ENCODE measurements around the gene FOLR3. TPM values are rescaled to one million over a fixed set of nuclear protein-coding genes. Genes with fewer than 3 reads are reported as not detected.
"Not testable (repeated sequence)": the region's sequence is repeated elsewhere in the genome, so short reads cannot be mapped to it uniquely, and the experiment has no call there.

Gene FOLR3
- total RNA-seq, 2 experiments from 2014 or later: not detected

DNA sequence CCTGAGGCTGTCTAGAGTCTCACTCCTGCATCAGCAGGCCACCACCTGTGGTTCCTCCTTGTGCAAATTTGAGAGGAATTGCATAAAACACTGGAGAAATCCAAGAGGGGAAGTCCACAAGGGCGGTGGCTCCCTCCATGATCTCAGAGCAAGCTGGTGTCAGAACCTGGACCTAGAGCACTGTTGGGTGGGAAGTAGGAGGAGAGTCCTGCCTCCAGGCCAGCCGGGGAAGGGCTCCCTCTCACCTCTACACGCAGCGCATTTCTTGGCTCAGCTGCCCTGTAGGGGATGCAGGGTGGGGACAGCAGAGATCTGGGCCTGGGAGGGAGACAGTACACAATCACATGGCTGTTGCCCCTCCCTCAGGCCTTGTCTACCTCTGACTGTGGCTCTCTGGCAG, 36.5 kb downstream of the FOLR3 start:
- intact Hi-C loops (cut with micrococcal nuclease); H3K9me3 Mint-ChIP-seq; H3K27me3 Mint-ChIP-seq (ENCODE audit: low read depth); H3K4me3 Mint-ChIP-seq; DNase-seq; H3K4me1 Mint-ChIP-seq (ENCODE audit: low read depth); H3K36me3 Mint-ChIP-seq (ENCODE audit: low read depth); CTCF ChIA-PET; H3K27ac Mint-ChIP-seq: not testable (repeated sequence)

DNA sequence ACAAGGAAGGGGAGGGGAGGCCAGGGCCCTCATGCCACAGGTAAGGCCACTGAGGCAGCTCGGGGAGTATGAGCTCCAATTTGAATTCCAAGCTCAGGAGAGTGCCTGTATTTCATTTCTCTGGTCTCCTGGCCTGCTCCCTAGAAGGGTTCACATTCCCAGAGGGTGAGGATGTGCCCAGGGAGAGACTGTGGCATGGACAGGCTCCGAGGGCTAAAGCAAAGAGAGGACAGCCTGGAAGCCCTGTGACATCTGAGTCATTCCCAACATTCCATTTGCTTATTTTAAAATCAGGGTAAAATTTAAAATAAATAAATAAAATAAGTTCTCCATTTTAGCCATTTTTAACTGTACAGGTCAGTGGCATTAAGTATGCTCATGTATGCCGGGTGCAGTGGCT, 37.8 kb downstream of the FOLR3 start:
- no peaks in the 10 kb centered on the region for H3K4me1 Mint-ChIP-seq (ENCODE audit: low read depth)
- H3K27me3 Mint-ChIP-seq (ENCODE audit: low read depth): no peaks in the 10 kb centered on the region
- no peak overlapping the region for H3K4me3 Mint-ChIP-seq
- no peak for DNase-seq
- intact Hi-C loops (cut with micrococcal nuclease): no loop called here
- CTCF ChIA-PET: interaction anchor here (0.6 kb wide), 1 partner anchor 185 kb away, joined by 4 read pairs; no protein-coding TSS in a partner anchor
- no peaks in the 10 kb centered on the region for H3K36me3 Mint-ChIP-seq (ENCODE audit: low read depth)
- no peak overlapping the region for H3K27ac Mint-ChIP-seq
- H3K9me3 Mint-ChIP-seq: no peaks in the 10 kb centered on the region

DNA sequence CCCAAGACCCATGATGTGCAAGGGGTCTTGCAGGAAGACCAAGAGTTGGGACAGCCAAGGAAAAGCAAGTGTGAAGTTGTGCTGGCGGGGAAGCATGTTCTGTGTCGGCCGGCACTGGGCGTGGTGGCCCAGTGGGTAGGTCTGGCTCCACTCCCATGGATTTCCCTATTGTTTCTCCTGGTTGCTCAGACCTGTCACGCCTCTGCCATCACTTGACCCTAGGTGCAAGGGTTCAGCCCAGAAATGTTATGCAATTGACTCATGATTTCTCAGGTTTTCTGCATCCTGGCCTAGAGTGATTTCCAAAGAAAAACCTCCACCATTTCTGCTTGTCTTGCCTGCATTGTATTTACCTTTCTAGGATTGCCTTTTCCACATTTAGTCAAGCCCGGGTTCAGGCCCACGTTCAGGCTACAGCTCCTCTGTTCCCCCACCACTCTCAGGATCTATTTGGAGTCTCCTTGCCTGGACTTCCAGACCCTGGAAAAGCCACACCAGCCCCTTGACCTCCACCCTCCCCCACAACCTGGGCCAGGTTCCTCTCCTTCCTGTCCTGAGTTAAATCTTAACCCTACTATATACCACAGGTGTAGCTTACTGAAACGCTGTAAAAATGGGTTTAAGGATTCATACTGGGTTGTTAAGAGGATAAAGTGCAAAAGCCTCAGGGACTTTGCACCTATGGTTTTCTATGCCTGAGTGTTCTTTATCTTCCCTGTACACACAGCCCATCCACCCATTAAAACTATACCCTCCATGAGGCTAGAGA, 39.0 kb downstream of the FOLR3 start:
- Mint-ChIP-seq H3K36me3 (ENCODE audit: low read depth) (no peaks in the 10 kb centered on the region), H3K4me3 (no peak overlapping the region), H3K9me3 (no peaks in the 10 kb centered on the region), H3K27me3 (ENCODE audit: low read depth) (no peaks in the 10 kb centered on the region), H3K4me1 (ENCODE audit: low read depth) (no peaks in the 10 kb centered on the region), H3K27ac (no peak overlapping the region)
- intact Hi-C loops (cut with micrococcal nuclease): no loop called here
- DNase-seq: no peak
- CTCF ChIA-PET: interaction anchor here (0.5 to 1.5 kb wide), 4 partner anchors 9 to 893 kb away, joined by 3 to 6 read pairs (median 4); no protein-coding TSS in a partner anchor

DNA sequence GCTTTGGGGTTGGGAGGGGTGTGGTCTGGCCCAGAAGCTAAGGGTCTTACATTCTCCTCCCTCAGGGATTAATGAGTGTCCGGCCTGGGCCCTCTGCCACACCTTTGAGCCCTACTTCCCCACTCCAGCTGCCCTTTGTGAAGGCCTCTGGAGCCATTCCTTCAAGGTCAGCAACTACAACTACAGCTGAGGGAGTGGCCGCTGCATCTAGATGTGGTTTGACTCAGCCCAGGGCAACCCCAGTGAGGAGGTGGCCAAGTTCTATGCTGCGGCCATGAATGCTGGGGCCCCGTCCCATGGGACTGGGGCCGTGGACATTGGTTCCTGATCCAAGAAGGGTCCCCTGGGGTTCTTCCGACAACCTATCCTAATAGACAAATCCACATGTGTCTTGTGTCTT, 42.1 kb downstream of the FOLR3 start:
- no peaks in the 10 kb centered on the region for H3K27me3 Mint-ChIP-seq (ENCODE audit: low read depth)
- intact Hi-C loops (cut with micrococcal nuclease): no loop called here
- CTCF ChIA-PET: no interaction called here
- H3K36me3 Mint-ChIP-seq (ENCODE audit: low read depth): no peaks in the 10 kb centered on the region
- H3K4me1 Mint-ChIP-seq (ENCODE audit: low read depth): peaks cover 7% of the 10 kb centered on the region
- no peaks in the 10 kb centered on the region for H3K9me3 Mint-ChIP-seq
- DNase-seq: no peak
- no peak overlapping the region for H3K27ac Mint-ChIP-seq
- H3K4me3 Mint-ChIP-seq: no peak overlapping the region

DNA sequence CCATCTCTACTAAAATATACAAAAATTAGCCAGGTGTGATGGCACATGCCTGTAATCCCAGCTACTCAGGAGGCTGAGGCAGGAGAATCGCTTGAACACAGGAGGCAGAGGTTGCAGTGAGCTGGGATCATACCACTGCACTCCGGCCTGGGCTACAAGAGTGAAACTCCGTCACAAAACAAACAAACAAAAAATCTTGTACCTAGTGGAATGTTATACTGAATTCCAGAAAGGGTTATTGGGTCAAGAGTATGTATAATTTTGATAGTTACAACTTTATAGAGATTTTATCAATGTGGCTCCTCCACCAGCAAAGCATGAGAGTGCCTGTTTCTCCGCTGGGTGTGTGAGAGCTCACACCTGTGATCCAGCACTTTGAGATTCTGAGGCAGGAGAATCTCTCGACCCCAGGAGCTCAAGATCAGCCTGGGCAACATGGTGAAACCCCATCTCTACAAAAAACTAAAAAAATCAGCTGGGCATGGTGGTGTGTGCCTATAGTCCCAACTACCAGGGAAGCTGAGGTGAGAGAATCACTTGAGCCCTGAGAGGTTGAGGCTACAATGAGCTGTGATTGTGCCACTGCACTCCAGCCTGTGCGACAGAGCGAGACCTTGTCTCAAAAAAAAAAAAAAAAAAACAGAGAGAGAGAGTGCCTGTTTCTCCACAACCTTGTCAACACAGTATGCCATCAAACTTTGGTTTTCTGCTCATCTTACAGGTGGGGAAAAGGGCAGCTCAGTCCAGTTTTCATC, 43.7 kb downstream of the FOLR3 start:
- DNase-seq: no peak
- Mint-ChIP-seq H3K4me1 (ENCODE audit: low read depth) (peaks cover 7% of the 10 kb centered on the region), H3K4me3 (no peak overlapping the region), H3K9me3 (no peaks in the 10 kb centered on the region), H3K36me3 (ENCODE audit: low read depth) (no peaks in the 10 kb centered on the region), H3K27me3 (ENCODE audit: low read depth) (no peaks in the 10 kb centered on the region), H3K27ac (no peak overlapping the region)
- CTCF ChIA-PET: interaction anchor here (0.6 kb wide), 1 partner anchor 35 kb away, joined by 4 read pairs; no protein-coding TSS in a partner anchor
- intact Hi-C loops (cut with micrococcal nuclease): no loop called here

DNA sequence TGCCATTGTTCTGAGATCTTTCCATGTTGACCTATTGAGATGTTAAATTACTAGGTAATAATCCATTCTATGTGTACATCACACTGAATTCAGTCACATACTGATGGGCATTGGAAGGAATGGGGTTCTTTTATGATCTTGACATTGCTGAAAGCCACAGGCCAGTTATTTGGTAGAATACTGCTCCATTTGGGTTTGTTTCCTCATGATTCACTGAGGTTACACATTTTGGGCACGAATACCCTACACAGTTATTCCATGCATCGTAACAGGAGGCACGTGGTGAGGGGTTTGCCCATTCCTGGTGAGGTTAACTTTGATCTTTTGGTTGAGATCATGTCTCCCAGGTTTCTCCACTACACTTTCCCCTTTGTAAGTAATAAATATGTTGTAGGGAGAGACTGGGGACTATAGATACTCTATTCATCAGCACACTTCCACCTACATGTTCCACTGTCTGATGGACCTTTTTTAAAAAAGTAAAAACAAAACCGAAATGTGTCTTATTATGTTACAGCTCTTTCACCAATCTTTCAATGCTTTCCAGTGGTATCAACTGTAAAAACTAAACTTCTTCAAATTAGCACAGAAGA, 44.4 kb downstream of the FOLR3 start:
- no peaks in the 10 kb centered on the region for H3K36me3 Mint-ChIP-seq (ENCODE audit: low read depth)
- H3K27me3 Mint-ChIP-seq (ENCODE audit: low read depth): no peaks in the 10 kb centered on the region
- no peak for DNase-seq
- intact Hi-C loops (cut with micrococcal nuclease): no loop called here
- H3K9me3 Mint-ChIP-seq: no peaks in the 10 kb centered on the region
- H3K27ac Mint-ChIP-seq: no peak overlapping the region
- CTCF ChIA-PET: no interaction called here
- no peak overlapping the region for H3K4me3 Mint-ChIP-seq
- peaks cover 7% of the 10 kb centered on the region for H3K4me1 Mint-ChIP-seq (ENCODE audit: low read depth)

DNA sequence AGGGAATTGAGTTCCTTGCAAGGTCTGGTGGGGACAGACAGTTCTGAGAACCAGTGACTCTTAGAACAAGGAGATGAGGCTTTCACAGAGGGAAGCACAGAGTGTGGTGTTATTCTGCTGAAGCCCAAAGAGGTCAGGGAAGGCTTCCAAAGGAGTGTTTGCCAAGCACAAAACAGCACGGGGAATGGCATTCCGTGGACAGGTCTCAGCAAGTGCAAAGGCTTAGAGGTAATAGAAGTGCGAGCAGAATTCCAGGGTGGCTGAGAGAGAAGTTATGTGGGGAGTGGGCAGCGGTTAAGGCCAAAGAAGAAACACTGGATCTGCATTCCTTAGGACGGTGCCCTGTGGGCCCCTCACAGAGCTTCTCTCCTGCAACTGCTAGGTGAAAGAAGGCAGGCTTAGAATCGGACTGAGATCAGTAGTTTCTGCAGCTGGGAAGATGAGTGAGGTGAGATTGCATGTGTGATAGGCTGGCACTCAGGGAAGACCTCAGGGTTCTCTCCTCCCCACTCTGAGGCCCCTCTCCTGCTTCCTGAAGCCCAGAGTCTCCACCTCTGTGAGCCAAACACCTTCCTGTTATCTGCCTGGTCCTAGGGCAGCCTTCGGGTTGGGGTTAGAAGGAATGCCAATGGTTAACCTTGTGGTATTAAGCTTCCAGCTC, 45.5 kb downstream of the FOLR3 start:
- intact Hi-C loops (cut with micrococcal nuclease): loop anchor here (1.0 kb wide), 1 partner anchor 38 kb away; no protein-coding TSS in a partner anchor
- H3K27me3 Mint-ChIP-seq (ENCODE audit: low read depth); H3K4me1 Mint-ChIP-seq (ENCODE audit: low read depth); H3K27ac Mint-ChIP-seq; H3K4me3 Mint-ChIP-seq; H3K36me3 Mint-ChIP-seq (ENCODE audit: low read depth); DNase-seq; H3K9me3 Mint-ChIP-seq: not testable (repeated sequence)
- CTCF ChIA-PET: interaction anchor here (1.1 kb wide), 1 partner anchor 37 kb away, joined by 3 read pairs; no protein-coding TSS in a partner anchor

DNA sequence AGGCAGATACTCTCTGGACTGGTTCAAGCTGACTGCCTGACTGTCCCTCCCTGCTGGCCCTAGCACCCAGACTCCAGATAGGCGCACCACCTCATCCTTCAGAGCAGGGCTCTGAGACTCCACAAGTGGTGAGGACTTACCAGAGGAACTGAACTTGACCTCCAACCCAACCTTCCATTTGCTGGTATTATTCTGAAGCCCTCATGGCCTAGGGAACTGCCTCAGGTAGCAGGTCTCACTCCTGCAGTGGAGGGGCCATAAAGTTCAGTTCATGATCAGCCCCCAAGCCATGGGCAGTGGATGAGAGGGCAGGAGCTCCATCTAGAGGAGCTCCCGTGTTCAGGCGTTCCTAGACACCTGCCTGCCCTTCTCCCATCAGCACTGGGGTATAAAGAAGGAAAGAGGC, 46.0 kb downstream of the FOLR3 start:
- intact Hi-C loops (cut with micrococcal nuclease): loop anchor here (1.0 kb wide), 1 partner anchor 38 kb away; no protein-coding TSS in a partner anchor
- DNase-seq: peak; percentile 11
- H3K27ac Mint-ChIP-seq; H3K4me1 Mint-ChIP-seq (ENCODE audit: low read depth); H3K27me3 Mint-ChIP-seq (ENCODE audit: low read depth); H3K9me3 Mint-ChIP-seq; H3K4me3 Mint-ChIP-seq; H3K36me3 Mint-ChIP-seq (ENCODE audit: low read depth): not testable (repeated sequence)
- CTCF ChIA-PET: interaction anchor here (1.1 kb wide), 1 partner anchor 38 kb away, joined by 3 read pairs; no protein-coding TSS in a partner anchor

DNA sequence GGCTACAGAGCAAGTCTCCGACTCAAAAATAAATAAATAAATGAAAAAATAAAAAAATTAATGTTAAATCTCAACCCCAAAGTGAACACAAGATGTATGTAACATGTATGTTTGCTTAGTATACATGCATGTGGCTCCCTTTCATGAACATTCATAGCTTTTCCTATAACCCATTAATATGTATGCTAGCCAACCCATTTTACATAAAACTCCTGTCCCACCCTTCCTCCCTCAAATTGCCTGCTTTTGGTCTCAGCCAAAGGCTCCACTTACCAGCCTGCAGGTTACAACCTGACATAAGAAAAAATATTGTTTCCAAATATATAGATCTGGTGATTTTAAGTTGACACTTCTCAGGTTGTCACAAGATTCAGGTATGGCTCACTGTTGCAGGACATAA, 52.7 kb downstream of the FOLR3 start:
- H3K9me3 Mint-ChIP-seq: no peaks in the 10 kb centered on the region
- no peak overlapping the region for H3K4me3 Mint-ChIP-seq
- H3K36me3 Mint-ChIP-seq (ENCODE audit: low read depth): no peaks in the 10 kb centered on the region
- DNase-seq: no peak
- H3K27me3 Mint-ChIP-seq (ENCODE audit: low read depth): no peaks in the 10 kb centered on the region
- H3K27ac Mint-ChIP-seq: no peak overlapping the region
- H3K4me1 Mint-ChIP-seq (ENCODE audit: low read depth): no peaks in the 10 kb centered on the region
- CTCF ChIA-PET: no interaction called here
- intact Hi-C loops (cut with micrococcal nuclease): no loop called here

Other genes with a start within 250 kb of the FOLR3 start
- gene XNDC1N, start 207.1 kb upstream of the FOLR3 start, total RNA-seq: 10 to 100 TPM; 14.2 to 16.4 TPM
- 10 to 100 TPM; 15.4 to 16.8 TPM for gene RNF121, start 206.7 kb upstream of the FOLR3 start, total RNA-seq
- gene IL18BP, start 136.8 kb upstream of the FOLR3 start, total RNA-seq: 1 to 10 TPM; 4.1 to 5.4 TPM
- gene NUMA1, start 55.2 kb upstream of the FOLR3 start, total RNA-seq: 100 to 1,000 TPM; 189 to 194 TPM
- 1 to 10 TPM; 6.8 to 8.3 TPM for gene LRRC51, start 54.9 kb upstream of the FOLR3 start, total RNA-seq
- gene LAMTOR1, start 32.4 kb upstream of the FOLR3 start, total RNA-seq: 10 to 100 TPM; 39.1 to 41.8 TPM
- not detected for gene TOMT, start 29.8 kb upstream of the FOLR3 start, total RNA-seq
- 10 to 100 TPM; 69.1 to 70.3 TPM for gene ANAPC15, start 23.0 kb upstream of the FOLR3 start, total RNA-seq
- gene FOLR1, start 56.4 kb downstream of the FOLR3 start, total RNA-seq: not detected
- not detected for gene FOLR2, start 81.1 kb downstream of the FOLR3 start, total RNA-seq
- gene INPPL1, start 89.0 kb downstream of the FOLR3 start, total RNA-seq: 10 to 100 TPM; 67.1 to 74.0 TPM
- not detected for gene PHOX2A, start 108.5 kb downstream of the FOLR3 start, total RNA-seq

All from activated naive CD4-positive, alpha-beta T cell treated with anti-CD3 and anti-CD28 coated beads for 36 hours (primary cell).